Stimulated activated CD8-positive, alpha-beta memory T cell treated with anti-CD3 and anti-CD28 coated beads, Interleukin-4, amount 100 ng/mL, for 4 hours (primary cell): ENCODE measurements around the gene EMILIN1.

Experiments used
- DNase-seq, 2 donors: peaks; one replicate each; pipeline ENCODE4 v3.0.0-alpha.2; 2020; ENCODE audit warnings: low read depth in 2 of 2, low spot score in 1 of 2

The EMILIN1 gene

DNA sequence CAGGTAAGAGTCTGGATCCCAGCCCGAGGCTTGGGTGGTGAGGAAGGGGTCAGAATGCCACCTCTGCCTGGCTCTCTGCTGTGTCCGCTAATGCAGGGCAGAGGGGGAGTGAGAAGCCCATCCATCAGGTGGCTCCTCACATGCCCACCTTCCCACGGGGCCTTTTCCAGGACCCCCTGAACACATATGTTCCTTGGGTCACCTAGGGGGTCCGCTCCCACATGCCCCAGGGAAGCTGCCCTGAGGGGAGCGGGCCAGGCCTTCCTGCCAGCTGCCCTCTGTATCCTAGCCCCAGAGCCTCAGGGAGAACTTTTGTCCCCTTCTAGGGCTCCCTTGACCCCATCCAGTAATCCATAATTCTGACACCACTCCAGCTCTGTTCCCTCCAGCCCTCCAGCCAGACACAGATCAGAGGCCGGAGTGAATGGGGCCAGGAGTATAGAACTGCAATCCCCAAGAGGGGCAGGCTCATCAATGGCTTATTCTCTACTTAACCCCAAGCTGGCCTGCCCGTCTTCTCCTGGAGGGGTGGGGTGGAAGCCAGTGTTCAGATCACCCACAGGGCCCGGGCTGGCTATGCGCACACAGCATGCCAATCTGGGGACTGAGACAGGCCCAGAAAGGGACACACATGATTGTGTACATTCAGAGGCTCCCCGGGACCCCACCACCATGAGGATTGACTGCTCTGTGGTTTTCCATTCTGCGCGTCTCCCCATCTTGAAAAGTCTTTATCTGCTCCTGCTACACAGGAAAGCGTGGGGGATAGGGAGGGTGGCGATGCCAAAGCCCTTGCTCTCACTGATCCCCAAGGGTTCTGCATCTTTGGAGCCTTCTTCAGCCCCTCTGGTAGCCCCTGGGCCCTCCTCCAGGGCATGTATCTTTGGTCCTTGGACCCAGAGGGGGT is 1.1 kb downstream of the EMILIN1 start:
- DNase-seq: no peak

GRCh38 chr2:27080140-27080469 is 1.7 kb downstream of the EMILIN1 start:
- DNase-seq: no peak

GRCh38 chr2:27080603-27080936 is 2.2 kb downstream of the EMILIN1 start:
- no peak for DNase-seq

DNA sequence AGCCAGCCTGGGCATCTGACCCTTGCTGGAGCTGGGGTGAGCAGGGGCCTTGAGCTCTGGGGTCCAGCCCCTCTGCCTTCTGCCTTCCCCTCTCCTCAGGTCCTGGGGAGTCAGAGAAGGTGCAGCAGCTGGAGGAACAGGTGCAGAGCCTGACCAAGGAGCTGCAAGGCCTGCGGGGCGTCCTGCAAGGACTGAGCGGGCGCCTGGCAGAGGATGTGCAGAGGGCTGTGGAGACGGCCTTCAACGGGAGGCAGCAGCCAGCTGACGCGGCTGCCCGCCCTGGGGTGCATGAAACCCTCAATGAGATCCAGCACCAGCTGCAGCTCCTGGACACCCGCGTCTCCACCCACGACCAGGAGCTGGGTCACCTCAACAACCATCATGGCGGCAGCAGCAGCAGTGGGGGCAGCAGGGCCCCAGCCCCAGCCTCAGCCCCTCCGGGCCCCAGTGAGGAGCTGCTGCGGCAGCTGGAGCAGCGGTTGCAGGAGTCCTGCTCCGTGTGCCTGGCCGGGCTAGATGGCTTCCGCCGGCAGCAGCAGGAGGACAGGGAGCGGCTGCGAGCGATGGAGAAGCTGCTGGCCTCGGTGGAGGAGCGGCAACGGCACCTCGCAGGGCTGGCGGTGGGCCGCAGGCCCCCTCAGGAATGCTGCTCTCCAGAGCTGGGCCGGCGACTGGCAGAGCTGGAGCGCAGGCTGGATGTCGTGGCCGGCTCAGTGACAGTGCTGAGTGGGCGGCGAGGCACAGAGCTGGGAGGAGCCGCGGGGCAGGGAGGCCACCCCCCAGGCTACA is 3.8 kb downstream of the EMILIN1 start:
- no peak for DNase-seq

DNA sequence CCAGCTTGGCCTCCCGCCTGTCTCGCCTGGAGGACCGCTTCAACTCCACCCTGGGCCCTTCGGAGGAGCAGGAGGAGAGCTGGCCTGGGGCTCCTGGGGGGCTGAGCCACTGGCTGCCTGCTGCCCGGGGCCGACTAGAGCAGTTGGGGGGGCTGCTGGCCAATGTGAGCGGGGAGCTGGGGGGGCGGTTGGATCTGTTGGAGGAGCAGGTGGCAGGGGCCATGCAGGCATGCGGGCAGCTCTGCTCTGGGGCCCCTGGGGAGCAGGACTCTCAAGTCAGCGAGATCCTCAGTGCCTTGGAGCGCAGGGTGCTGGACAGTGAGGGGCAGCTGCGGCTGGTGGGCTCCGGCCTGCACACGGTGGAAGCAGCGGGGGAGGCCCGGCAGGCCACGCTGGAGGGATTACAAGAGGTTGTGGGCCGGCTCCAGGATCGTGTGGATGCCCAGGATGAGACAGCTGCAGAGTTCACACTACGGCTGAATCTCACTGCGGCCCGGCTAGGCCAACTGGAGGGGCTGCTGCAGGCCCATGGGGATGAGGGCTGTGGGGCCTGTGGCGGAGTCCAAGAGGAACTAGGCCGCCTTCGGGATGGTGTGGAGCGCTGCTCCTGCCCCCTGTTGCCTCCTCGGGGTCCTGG is 4.5 kb downstream of the EMILIN1 start:
- no peak for DNase-seq

- no peak for DNase-seq
Measured at GRCh38 chr2:27083410-27084296, 5.2 kb downstream of the EMILIN1 start.

GRCh38 chr2:27084297-27085061 is 6.1 kb downstream of the EMILIN1 start:
- DNase-seq: no peak

GRCh38 chr2:27085062-27085672 is 6.8 kb downstream of the EMILIN1 start:
- no peak for DNase-seq

DNA sequence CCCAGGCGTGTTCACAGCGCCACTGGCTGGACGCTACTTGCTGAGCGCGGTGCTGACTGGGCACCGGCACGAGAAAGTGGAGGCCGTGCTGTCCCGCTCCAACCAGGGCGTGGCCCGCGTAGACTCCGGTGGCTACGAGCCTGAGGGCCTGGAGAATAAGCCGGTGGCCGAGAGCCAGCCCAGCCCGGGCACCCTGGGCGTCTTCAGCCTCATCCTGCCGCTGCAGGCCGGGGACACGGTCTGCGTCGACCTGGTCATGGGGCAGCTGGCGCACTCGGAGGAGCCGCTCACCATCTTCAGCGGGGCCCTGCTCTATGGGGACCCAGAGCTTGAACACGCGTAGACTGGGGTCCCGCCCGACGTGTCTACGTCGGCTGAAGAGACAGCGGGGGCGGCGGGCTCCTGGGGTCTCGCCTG is 7.3 kb downstream of the EMILIN1 start:
- DNase-seq: no peak

DNA sequence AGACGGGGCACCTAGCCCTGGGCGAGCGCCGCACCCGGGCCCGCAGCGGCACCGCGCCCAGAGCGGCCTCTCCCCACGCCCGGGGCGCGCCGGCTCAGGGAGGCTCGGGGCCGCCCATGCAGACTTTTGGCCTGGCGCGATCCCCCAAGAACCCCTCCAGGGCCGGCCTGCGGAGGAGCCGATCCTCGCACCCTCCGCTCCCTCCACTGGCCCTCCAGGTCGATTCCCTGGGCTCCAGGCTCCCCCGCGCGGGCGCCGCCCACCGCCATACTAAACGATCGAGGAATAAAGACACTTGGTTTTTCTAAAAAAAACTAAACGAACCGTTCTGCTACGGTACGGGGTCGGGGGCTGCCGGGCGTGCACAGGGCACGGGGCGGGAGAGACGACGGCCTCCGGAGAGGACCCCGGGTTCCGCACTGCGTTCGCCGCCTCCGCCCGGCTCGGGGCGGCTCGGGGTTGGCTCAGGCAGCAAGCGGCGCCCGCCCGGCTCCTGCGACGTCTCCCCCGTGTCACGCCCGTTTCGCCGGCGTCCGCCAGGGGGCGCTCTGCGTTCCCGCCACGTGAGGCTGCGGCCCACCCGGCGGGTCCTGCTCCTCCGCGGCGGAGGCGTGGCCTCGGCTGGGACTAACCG is 7.8 kb downstream of the EMILIN1 start:
- peak; percentile 94 to 95 for DNase-seq

GRCh38 chr2:27086724-27087593 is 8.5 kb downstream of the EMILIN1 start, which contains the start of gene KHK:
Gene KHK (plus strand): TSS chr2:27086772. CDS start chr2:27087260, 488 bp downstream.
- DNase-seq: no peak

- DNase-seq: no peak
Measured at GRCh38 chr2:27087823-27088410, 9.5 kb downstream of the EMILIN1 start.

DNA sequence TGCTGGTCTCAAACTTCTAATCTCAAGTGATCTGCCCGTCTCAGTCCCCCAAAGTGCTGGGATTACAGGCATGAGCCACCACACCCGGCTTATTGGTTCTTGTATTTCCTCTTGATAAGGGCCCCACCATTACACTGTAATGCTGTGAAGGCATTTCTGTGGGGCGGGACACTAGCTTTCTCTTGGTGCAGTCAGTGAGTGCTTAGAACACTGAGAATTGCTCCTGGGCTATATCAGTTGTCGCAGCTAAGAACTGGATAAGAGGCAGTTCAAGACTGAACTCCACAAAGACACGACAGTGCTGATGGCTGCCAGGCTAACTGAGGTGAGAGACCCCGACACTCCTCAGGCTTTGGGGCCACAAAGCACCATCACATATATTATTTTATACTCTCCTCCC is 10.2 kb downstream of the EMILIN1 start:
- no peak for DNase-seq

GRCh38 chr2:27089111-27089954 is 10.9 kb downstream of the EMILIN1 start:
- no peak for DNase-seq

GRCh38 chr2:27091746-27092695 is 13.6 kb downstream of the EMILIN1 start:
- DNase-seq: no peak
